HepG2 (cell line): ENCODE data around the gene ALDH16A1. TPM values are rescaled to one million over a fixed set of nuclear protein-coding genes. Genes with fewer than 3 reads are reported as not detected.
A peak's percentile ranks its signal among the peaks of the same experiment; 100 is the strongest.

ENCODE experiments used
- ATF3 ChIP-seq: sonication (generic); formaldehyde crosslinking; IDR thresholded peaks from 2 replicates; pipeline ENCODE4 v1.4.0; 2020; ENCODE audit warnings: missing genetic modification reagents
- BCL6 ChIP-seq: IDR thresholded peaks from 2 replicates; pipeline ENCODE4 v1.6.1; 2016; ENCODE audit warnings: missing genetic modification reagents, missing compliant biosample characterization
- CSRNP1 ChIP-seq: sonication (generic); formaldehyde crosslinking; IDR thresholded peaks from 2 replicates; pipeline ENCODE4 v1.8.1; 2023; ENCODE audit warnings: mild to moderate bottlenecking, missing genetic modification reagents
- ELK4 ChIP-seq: sonication (generic); formaldehyde crosslinking; IDR thresholded peaks from 2 replicates; pipeline ENCODE4 v1.9.0; 2021; ENCODE audit warnings: missing genetic modification reagents, borderline replicate concordance
- FOXC1 ChIP-seq: sonication (generic); formaldehyde crosslinking; IDR thresholded peaks from 2 replicates; pipeline ENCODE4 v1.8.0; 2022; ENCODE audit warnings: mild to moderate bottlenecking, missing genetic modification reagents, borderline replicate concordance
- MIXL1 ChIP-seq: IDR thresholded peaks from 2 replicates; pipeline ENCODE4 v1.6.1; 2016
- MXD3 ChIP-seq: IDR thresholded peaks from 2 replicates; pipeline ENCODE4 v1.6.1; 2016; ENCODE audit warnings: mild to moderate bottlenecking, missing biosample characterization, missing genetic modification reagents
- MYNN ChIP-seq: sonication (generic); formaldehyde crosslinking; IDR thresholded peaks from 2 replicates; pipeline ENCODE4 v1.4.0; 2020; ENCODE audit warnings: mild to moderate bottlenecking, low read depth, missing genetic modification reagents
- RAD51 ChIP-seq: fragments of 450-650 bp; IDR thresholded peaks from 2 replicates; pipeline ENCODE4 v1.6.1; 2016; ENCODE audit warnings: borderline replicate concordance
- TEAD3 ChIP-seq: optimal IDR thresholded peaks from 2 replicates; pipeline ENCODE3; 2016; ENCODE audit warnings: borderline replicate concordance
- WIZ ChIP-seq: sonication (generic); formaldehyde crosslinking; IDR thresholded peaks from 2 replicates; pipeline ENCODE4 v1.5.1; 2020; ENCODE audit warnings: mild to moderate bottlenecking, missing genetic modification reagents
- ZBTB8A ChIP-seq: sonication (generic); formaldehyde crosslinking; IDR thresholded peaks from 2 replicates; pipeline ENCODE4 v1.4.0; 2020; ENCODE audit warnings: mild to moderate bottlenecking, low read depth, missing genetic modification reagents, borderline replicate concordance
- ZNF263 ChIP-seq: sonication (generic); formaldehyde crosslinking; IDR thresholded peaks from 2 replicates; pipeline ENCODE4 v1.4.0; 2020; ENCODE audit warnings: missing genetic modification reagents
- ZNF337 ChIP-seq: sonication (generic); formaldehyde crosslinking; IDR thresholded peaks from 2 replicates; pipeline ENCODE4 v1.5.1; 2020; ENCODE audit warnings: missing genetic modification reagents, low read depth, mild to moderate bottlenecking, borderline replicate concordance
- ZNF350 ChIP-seq: sonication (generic); formaldehyde crosslinking; IDR thresholded peaks from 2 replicates; pipeline ENCODE4 v1.4.0; 2020; ENCODE audit warnings: mild to moderate bottlenecking, low read depth, missing genetic modification reagents, borderline replicate concordance
- ZNF615 ChIP-seq: sonication (generic); formaldehyde crosslinking; IDR thresholded peaks from 2 replicates; pipeline ENCODE4 v1.5.0; 2020; ENCODE audit warnings: mild to moderate bottlenecking, missing genetic modification reagents, borderline replicate concordance
- ZNF646 ChIP-seq: sonication (generic); formaldehyde crosslinking; IDR thresholded peaks from 2 replicates; pipeline ENCODE4 v1.9.0; 2021; ENCODE audit warnings: mild to moderate bottlenecking, missing genetic modification reagents
- polyA plus RNA-seq, 8 experiments: library from polyadenylated mRNA; depleted of rRNA in 3 of 8; stranded (reverse) in 7 of 8; unstranded in 1 of 8; fragments of >200 nt; fragmentation: Illumina TruSeq in 4 of 8; extraction: Trizol in 4 of 8; gene quantifications; 2 replicates each; pipeline versions ENCODE4 v1.2.1 to v1.2.3, GENCODE V29; 2011 to 2016; ENCODE audit warnings: low read depth in 4 of 8, missing spikeins in 1 of 8, mixed read lengths in 1 of 8; ENCODE audit not compliant: insufficient read depth in 1 of 8
- total RNA-seq, 5 experiments: library from RNA; depleted of rRNA; stranded (reverse); fragments of >200 nt; fragmentation: Illumina TruSeq; extraction: Trizol; gene quantifications; 2 replicates each; pipeline ENCODE4 v1.2.3, GENCODE V29; 2016; ENCODE audit warnings: low read depth in 1 of 5

ALDH16A1 gene
- total and polyA plus RNA-seq, 2 of the 13 experiments (the other 11 are each of a cell fraction or from before 2014, with no cell fraction given) = 8.4 to 34.9 TPM

- TF ChIP-seq ZNF646 (CRISPR knock-in tag) (no peak), BCL6 (0 out of 2 replicates have a peak, but pooled peaks have one; percentile 40), WIZ (no peak; the same call in 1 of the 2 replicates), ZNF350 (CRISPR knock-in tag) (no peak), ZNF337 (no peak), TEAD3 (CRISPR knock-in tag) (peak; percentile 51), ZNF615 (CRISPR knock-in tag) (0 out of 2 replicates have a peak, but pooled peaks have one; percentile 66), ZNF263 (CRISPR knock-in tag) (peak; percentile 82), RAD51 (no peak), MIXL1 (CRISPR knock-in tag) (peak; percentile 88), ZBTB8A (CRISPR knock-in tag) (no peak), ATF3 (CRISPR knock-in tag) (0 out of 2 replicates have a peak, but pooled peaks have one; percentile 44), FOXC1 (CRISPR knock-in tag) (peak; percentile 55; the same call in 1 of the 2 replicates), MYNN (CRISPR knock-in tag) (0 out of 2 replicates have a peak, but pooled peaks have one; percentile 43), MXD3 (CRISPR knock-in tag) (peak; percentile 88), CSRNP1 (CRISPR knock-in tag) (peak; percentile 72; the same call in 1 of the 2 replicates), ELK4 (CRISPR knock-in tag) (no peak)
These were observed 60.1 kb downstream of the ALDH16A1 start (continued) for GRCh38 chr19:49512970-49513745.
